ENCODE data around the gene ALDOB. TPM values are rescaled to one million over a fixed set of nuclear protein-coding genes. Genes with fewer than 3 reads are reported as not detected.

Gene ALDOB
- total RNA-seq, 2 donors from 2014 or later = not detected

DNA sequence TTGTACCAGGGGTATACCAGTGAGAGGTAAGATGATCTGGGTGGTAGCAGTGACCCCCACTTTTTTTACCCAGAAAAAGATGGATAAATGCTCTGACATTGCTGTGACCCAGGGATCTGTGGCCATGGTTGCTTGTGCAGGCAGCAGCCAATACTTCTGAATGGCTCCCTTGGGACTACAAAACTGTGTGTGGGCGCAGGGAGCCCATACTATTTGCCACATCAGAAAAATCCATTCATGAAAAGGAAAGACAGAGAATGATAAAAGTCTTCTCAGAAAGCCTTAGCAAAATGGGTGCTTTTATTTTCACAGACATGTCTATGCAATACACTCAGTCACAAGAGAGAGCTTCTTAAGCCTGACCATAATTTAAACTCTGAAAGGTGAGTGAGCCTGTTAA, 37.3 kb upstream of the ALDOB start:
- no peaks in the 10 kb centered on the region for H3K27me3 ChIP-seq (replicated peaks; ENCODE audit: insufficient read depth)
- TF ChIP-seq, protein P1, sequence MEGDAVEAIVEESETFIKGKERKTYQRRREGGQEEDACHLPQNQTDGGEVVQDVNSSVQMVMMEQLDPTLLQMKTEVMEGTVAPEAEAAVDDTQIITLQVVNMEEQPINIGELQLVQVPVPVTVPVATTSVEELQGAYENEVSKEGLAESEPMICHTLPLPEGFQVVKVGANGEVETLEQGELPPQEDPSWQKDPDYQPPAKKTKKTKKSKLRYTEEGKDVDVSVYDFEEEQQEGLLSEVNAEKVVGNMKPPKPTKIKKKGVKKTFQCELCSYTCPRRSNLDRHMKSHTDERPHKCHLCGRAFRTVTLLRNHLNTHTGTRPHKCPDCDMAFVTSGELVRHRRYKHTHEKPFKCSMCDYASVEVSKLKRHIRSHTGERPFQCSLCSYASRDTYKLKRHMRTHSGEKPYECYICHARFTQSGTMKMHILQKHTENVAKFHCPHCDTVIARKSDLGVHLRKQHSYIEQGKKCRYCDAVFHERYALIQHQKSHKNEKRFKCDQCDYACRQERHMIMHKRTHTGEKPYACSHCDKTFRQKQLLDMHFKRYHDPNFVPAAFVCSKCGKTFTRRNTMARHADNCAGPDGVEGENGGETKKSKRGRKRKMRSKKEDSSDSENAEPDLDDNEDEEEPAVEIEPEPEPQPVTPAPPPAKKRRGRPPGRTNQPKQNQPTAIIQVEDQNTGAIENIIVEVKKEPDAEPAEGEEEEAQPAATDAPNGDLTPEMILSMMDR (IDR thresholded peaks at IDR 0.05) = no peak
- H3K4me3 ChIP-seq = no peak overlapping the region
- peaks cover 22% of the 10 kb centered on the region for H3K36me3 ChIP-seq
- DNase-seq (ENCODE audit: low spot score) = no peak
- no peak for ATAC-seq (ENCODE audit: insufficient number of reproducible peaks, low FRiP score, low read depth)
- H3K9me3 ChIP-seq = no peaks in the 10 kb centered on the region
- peaks cover 0 to 3% of the 10 kb centered on the region in 2 donors for H3K4me1 ChIP-seq (ENCODE audit: control insufficient read depth in 1 of 2, low read depth in 2 of 2)
- H3K27ac ChIP-seq = no peak overlapping the region

DNA sequence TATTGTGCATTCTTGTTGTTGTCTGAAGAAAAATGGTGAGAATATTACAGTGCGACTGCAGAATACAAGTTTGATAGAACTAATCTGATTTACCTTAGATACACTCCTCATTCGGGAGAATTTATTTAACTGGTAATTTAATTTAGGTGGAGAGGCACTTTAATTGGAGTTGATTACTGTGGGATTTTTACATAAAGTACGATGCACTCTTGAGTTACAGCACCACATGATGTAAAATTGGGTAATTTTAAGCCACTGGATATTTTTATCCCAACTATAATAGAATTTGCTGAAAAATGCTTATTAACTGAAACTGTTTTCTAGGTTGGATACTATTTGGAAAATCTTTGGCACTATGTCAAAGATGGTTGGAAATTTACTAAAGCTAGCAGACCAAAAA, 35.4 kb upstream of the ALDOB start:
- Histone ChIP-seq H3K9me3 (no peaks in the 10 kb centered on the region), H3K27ac (no peak overlapping the region), H3K27me3 (replicated peaks; ENCODE audit: insufficient read depth) (no peaks in the 10 kb centered on the region), H3K36me3 (peaks cover 13% of the 10 kb centered on the region), H3K4me3 (no peak overlapping the region), H3K4me1 (ENCODE audit: control insufficient read depth in 1 of 2, low read depth in 2 of 2) (no peaks in the 10 kb centered on the region)
- no peak for ATAC-seq (ENCODE audit: insufficient number of reproducible peaks, low FRiP score, low read depth)
- TF ChIP-seq, protein P1 (IDR thresholded peaks at IDR 0.05) = no peak
- DNase-seq (ENCODE audit: low spot score) = no peak

DNA sequence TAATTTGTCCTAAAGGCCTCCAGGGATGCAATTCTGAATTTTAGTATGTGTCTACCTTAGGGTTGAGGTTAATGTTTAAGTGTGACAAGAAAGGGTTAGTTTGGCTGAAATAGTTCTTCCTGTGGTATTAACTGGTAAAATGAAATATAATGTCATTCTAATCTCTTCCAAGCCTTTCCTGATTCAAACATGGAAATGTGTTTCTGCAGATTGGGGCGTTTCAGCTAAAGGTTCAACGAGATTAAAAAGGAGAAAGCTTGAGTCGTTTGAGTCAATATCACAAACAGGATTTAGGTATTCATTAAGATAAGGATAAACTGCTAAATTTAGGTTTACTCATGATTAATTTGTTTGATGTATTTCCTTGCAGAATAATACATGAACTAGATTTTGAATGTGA, 34.4 kb upstream of the ALDOB start:
- ATAC-seq (ENCODE audit: insufficient number of reproducible peaks, low FRiP score, low read depth) = no peak
- DNase-seq (ENCODE audit: low spot score) = no peak

DNA sequence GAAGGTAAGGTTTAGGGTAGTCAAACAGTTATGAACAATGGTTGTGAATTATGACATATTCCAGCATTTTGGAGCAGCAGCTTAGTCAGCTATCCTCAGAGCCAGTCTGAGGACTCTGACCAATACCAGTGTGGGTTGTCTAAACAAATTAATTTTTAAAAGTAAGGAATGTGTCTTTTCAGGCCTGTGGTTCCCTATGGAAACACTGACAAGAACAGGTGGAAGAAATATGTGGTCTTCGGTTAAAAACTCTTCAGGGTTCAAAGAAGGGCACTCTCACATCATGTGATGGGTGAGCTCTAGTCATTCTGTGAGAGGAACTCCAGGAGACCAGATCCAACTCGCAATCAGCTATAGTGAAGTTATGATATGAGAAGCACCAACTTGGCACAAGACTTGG, 33.5 kb upstream of the ALDOB start:
- H3K9me3 ChIP-seq = no peaks in the 10 kb centered on the region
- no peaks in the 10 kb centered on the region for H3K27me3 ChIP-seq (replicated peaks; ENCODE audit: insufficient read depth)
- TF ChIP-seq, protein P1 (IDR thresholded peaks at IDR 0.05) = no peak
- no peak overlapping the region for H3K27ac ChIP-seq
- no peak for ATAC-seq (ENCODE audit: insufficient number of reproducible peaks, low FRiP score, low read depth)
- no peaks in the 10 kb centered on the region for H3K4me1 ChIP-seq (ENCODE audit: control insufficient read depth in 1 of 2, low read depth in 2 of 2)
- H3K36me3 ChIP-seq = peaks cover 8% of the 10 kb centered on the region
- H3K4me3 ChIP-seq = no peak overlapping the region
- DNase-seq (ENCODE audit: low spot score) = no peak

More for the DNA sequence above, 34.4 kb upstream of the ALDOB start:
- TF ChIP-seq, protein P1 (IDR thresholded peaks at IDR 0.05) = no peak
- Histone ChIP-seq H3K27me3 (replicated peaks; ENCODE audit: insufficient read depth) (no peaks in the 10 kb centered on the region), H3K4me1 (ENCODE audit: control insufficient read depth in 1 of 2, low read depth in 2 of 2) (no peaks in the 10 kb centered on the region), H3K9me3 (no peaks in the 10 kb centered on the region), H3K36me3 (peaks cover 9% of the 10 kb centered on the region), H3K4me3 (no peak overlapping the region), H3K27ac (no peak overlapping the region)

DNA sequence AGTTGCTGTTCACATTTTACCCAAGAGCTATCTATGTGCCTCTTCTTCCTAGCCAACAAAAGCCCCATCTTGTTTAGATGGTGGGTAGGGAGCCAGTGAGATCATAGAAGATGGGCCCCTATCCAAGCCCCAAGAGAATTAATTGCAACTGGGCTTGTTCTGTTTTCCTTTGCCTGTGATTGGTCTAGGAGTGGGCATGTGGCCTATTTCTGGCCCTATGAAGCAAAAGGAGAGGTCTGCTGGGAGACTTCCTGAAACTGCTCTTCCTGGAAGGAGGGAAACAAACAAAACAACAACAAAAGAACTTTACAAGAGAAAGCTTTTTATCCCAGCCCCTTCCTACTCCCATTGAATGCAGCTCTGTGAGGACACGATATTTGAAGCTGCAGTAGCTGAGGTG, 32.5 kb upstream of the ALDOB start:
- H3K36me3 ChIP-seq = no peaks in the 10 kb centered on the region
- H3K4me1 ChIP-seq (ENCODE audit: control insufficient read depth in 1 of 2, low read depth in 2 of 2) = no peaks in the 10 kb centered on the region
- no peak for DNase-seq (ENCODE audit: low spot score)
- H3K4me3 ChIP-seq = no peak overlapping the region
- TF ChIP-seq, protein P1 (IDR thresholded peaks at IDR 0.05) = no peak
- no peaks in the 10 kb centered on the region for H3K27me3 ChIP-seq (replicated peaks; ENCODE audit: insufficient read depth)
- no peak for ATAC-seq (ENCODE audit: insufficient number of reproducible peaks, low FRiP score, low read depth)
- no peak overlapping the region for H3K27ac ChIP-seq
- H3K9me3 ChIP-seq = no peaks in the 10 kb centered on the region

Measured in thoracic aorta (tissue), 2 donors.